Ishikawa (cell line): ENCODE results near the gene FBXO41.

Experiments
- CEBPB ChIP-seq: IDR thresholded peaks from 2 replicates; pipeline ENCODE4 v1.6.1; 2012
- CREB1 ChIP-seq: IDR thresholded peaks from 2 replicates; pipeline ENCODE4 v1.6.1; 2012; ENCODE audit warnings: low read depth
- MAX ChIP-seq: IDR thresholded peaks from 2 replicates; pipeline ENCODE4 v1.6.1; 2012
- RAD21 ChIP-seq: IDR thresholded peaks from 2 replicates; pipeline ENCODE4 v1.6.1; 2012; ENCODE audit warnings: low read depth
- ZBTB7A ChIP-seq: IDR thresholded peaks from 2 replicates; pipeline ENCODE4 v1.6.1; 2012; ENCODE audit warnings: low read depth
- TF ChIP-seq, protein P1 (sequence below): IDR thresholded peaks from 2 replicates; pipeline ENCODE4 v1.6.1; 2012; ENCODE audit warnings: low read depth, mild to moderate bottlenecking

DNA sequence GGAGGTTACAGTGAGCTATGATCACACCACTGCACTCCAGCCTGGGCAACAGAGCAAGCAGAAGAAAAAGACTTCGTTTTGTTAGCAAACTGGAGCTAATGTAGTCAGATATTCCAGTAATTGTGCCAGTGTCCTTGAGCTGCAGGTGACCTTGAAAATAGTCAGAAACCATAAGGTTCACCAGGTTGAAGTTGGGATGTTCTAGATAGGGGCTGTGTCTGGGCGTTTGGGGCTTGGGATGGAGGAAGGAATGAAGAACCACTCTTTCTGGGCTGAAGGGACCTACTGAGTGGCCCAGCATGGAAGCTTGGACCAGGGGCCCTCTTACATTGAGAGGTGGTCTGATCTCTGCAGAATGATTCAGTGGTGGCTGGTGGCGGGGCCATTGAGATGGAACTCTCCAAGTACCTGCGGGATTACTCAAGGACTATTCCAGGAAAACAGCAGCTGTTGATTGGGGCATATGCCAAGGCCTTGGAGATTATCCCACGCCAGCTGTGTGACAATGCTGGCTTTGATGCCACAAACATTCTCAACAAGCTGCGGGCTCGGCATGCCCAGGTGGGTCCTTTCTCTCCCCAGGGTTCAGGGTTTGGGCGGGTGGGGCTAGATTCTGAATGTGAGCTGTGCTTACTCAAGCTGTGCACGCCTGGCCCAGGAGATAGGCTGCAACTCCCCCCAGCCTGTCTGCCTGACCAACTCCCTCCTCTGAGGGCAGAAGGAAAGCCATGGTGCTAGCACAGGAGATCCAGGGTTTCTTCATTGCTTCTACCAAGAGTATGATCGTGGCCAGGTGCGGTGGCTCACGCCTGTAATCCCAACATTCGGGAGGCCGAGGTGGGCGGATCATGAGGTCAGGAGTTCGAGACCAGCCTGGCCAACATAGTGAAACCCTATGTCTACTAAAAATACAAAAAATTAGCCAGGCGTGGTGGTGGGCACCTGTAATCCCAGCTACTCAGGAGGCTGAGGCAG is 33.1 kb downstream of the FBXO41 start:
- TF ChIP-seq MAX = no peak
- TF ChIP-seq ZBTB7A = no peak
- no peak for TF ChIP-seq CREB1
- TF ChIP-seq, protein P1, sequence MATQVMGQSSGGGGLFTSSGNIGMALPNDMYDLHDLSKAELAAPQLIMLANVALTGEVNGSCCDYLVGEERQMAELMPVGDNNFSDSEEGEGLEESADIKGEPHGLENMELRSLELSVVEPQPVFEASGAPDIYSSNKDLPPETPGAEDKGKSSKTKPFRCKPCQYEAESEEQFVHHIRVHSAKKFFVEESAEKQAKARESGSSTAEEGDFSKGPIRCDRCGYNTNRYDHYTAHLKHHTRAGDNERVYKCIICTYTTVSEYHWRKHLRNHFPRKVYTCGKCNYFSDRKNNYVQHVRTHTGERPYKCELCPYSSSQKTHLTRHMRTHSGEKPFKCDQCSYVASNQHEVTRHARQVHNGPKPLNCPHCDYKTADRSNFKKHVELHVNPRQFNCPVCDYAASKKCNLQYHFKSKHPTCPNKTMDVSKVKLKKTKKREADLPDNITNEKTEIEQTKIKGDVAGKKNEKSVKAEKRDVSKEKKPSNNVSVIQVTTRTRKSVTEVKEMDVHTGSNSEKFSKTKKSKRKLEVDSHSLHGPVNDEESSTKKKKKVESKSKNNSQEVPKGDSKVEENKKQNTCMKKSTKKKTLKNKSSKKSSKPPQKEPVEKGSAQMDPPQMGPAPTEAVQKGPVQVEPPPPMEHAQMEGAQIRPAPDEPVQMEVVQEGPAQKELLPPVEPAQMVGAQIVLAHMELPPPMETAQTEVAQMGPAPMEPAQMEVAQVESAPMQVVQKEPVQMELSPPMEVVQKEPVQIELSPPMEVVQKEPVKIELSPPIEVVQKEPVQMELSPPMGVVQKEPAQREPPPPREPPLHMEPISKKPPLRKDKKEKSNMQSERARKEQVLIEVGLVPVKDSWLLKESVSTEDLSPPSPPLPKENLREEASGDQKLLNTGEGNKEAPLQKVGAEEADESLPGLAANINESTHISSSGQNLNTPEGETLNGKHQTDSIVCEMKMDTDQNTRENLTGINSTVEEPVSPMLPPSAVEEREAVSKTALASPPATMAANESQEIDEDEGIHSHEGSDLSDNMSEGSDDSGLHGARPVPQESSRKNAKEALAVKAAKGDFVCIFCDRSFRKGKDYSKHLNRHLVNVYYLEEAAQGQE = no peak
- no peak for TF ChIP-seq CEBPB
- TF ChIP-seq RAD21 = no peak
